Pericardium fibroblast (primary cell): ENCODE measurements around the gene IL18BP. TPM values are rescaled to one million over a fixed set of nuclear protein-coding genes. Genes with fewer than 3 reads are reported as not detected.

Source experiments
- total RNA-seq: library from RNA; depleted of rRNA; stranded (reverse); fragments of >200 nt; gene quantifications from 2 replicates; pipeline ENCODE4 v1.2.3, GENCODE V29; 2015

The IL18BP gene
- 0.23 and 1.0 TPM in 2 replicates for total RNA-seq

GRCh38 chr11:71998649-71999310, at the start of gene IL18BP:
IL18BP (plus strand) TSS chr11:71998909; CDS start chr11:71999985, 1,076 bp downstream.

Other genes with a start within 250 kb of the IL18BP start
- not detected in 2 replicates for gene DEFB108B, start 165.7 kb upstream of the IL18BP start, total RNA-seq
- gene DEFB131B, start 120.5 kb upstream of the IL18BP start, total RNA-seq: not detected in 2 replicates
- gene XNDC1N, start 70.3 kb upstream of the IL18BP start, total RNA-seq: 0.70 and 0.77 TPM in 2 replicates
- 17.4 and 19.3 TPM in 2 replicates for gene RNF121, start 69.9 kb upstream of the IL18BP start, total RNA-seq
- 105 and 128 TPM in 2 replicates for gene NUMA1, start 81.6 kb downstream of the IL18BP start, total RNA-seq
- 2.7 and 3.8 TPM in 2 replicates for gene LRRC51, start 81.9 kb downstream of the IL18BP start, total RNA-seq
- 111 and 179 TPM in 2 replicates for gene LAMTOR1, start 104.4 kb downstream of the IL18BP start, total RNA-seq
- not detected in 2 replicates for gene TOMT, start 107.0 kb downstream of the IL18BP start, total RNA-seq
- 13.7 and 32.2 TPM in 2 replicates for gene ANAPC15, start 113.8 kb downstream of the IL18BP start, total RNA-seq
- not detected in 2 replicates for gene FOLR3, start 136.8 kb downstream of the IL18BP start, total RNA-seq
- gene FOLR1, start 193.2 kb downstream of the IL18BP start, total RNA-seq: 2.5 TPM in 1 of 2 replicates, not detected in the other
- not detected in 2 replicates for gene FOLR2, start 217.9 kb downstream of the IL18BP start, total RNA-seq
- gene INPPL1, start 225.9 kb downstream of the IL18BP start, total RNA-seq: 71.9 and 76.0 TPM in 2 replicates
- gene PHOX2A, start 245.3 kb downstream of the IL18BP start, total RNA-seq: not detected in 2 replicates